Stimulated activated CD4-positive, alpha-beta T cell treated with anti-CD3 and anti-CD28 coated beads, Interleukin-15, amount 100 ng/mL, for 24 hours (primary cell): ENCODE measurements around the gene TJP3.

Experiments used
- DNase-seq: peaks from one replicate; pipeline ENCODE4 v3.0.0-alpha.2; 2020

The TJP3 gene

DNA sequence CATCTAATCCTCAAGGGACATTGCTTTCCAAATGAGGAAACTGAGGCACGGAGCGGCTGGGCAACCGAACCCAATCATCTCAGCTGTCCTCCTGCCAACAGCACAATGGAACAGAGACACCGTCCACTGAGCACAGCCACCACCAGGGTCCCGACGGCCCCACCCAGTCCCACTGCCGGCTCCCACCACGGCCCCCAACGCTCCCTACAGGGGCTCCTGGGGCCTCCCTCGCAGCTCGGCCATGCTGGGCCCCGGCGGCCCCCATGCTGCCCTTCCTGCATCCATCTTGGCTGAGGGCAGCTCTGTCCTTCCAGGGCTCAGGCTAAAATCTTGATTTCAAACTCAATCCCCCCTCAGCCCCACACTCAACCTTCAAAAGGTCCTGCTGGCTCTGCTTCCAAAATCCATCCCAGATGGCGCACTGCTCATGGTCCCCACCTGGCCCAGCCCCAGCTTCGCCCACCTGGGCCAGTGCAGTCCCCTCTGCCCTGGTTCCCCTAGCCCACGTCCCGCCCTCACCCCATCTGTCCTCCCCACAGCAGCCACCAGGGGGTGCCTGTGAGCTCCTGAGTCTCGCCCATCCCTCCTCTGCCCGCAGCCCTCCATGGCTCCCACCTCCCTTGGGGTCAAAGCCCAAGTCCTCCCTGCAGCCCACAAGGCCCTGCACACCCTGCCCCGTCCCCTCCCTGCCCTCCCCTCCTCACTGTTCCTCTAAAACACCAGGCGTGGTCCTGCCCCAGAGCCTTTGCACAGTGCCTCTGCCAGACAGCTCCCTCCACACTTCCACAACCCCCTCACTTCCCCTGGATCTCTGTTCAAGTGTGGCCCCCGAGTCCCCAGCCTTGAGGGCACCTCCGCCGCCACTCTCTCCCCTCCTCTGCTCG, 15.8 kb upstream of the TJP3 start:
- peak; percentile 65 for DNase-seq

DNA sequence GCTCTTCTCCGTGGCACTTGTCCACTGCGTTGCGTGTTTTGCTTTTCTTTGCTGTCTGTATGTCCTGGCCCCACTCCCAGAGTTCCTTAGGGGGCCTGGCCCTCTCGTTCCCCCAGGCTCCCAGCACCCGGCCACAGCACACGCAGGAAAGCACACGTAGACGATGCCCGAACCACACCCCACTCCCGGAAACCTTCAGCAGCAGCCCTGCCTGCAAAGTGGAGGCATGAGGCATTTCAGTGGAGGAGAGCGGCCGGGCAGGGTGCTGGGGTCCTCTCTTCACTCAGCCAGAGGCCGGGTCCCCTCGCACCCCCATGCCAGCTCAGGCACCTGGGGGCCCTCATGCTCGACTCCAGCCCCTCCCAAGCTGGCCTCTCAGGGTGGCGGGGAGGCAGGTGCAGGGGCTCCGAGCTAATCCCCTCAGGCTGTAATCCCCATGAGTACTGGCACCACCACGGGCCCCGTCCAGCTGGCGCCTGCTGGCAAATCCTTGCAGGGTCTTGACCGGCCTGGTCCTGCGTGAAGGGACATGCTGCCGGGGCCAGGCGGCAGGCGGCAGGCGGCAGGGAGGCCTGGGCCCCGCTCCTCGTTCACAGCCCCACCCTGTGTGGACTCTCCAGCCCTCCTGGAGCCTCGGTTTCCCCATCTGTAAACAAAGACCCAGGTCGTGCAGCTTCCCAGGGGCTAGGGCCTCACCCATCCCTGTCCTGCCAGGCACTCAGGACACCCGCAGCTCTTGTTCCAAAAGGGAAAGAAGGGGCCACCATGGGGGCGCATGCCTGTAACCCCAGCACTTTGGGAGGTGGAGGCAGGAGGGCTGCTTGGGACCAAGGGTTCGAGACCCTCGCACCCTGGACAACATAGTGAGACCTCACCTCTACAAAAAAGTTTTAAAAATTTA, 14.9 kb upstream of the TJP3 start:
- no peak for DNase-seq

DNA sequence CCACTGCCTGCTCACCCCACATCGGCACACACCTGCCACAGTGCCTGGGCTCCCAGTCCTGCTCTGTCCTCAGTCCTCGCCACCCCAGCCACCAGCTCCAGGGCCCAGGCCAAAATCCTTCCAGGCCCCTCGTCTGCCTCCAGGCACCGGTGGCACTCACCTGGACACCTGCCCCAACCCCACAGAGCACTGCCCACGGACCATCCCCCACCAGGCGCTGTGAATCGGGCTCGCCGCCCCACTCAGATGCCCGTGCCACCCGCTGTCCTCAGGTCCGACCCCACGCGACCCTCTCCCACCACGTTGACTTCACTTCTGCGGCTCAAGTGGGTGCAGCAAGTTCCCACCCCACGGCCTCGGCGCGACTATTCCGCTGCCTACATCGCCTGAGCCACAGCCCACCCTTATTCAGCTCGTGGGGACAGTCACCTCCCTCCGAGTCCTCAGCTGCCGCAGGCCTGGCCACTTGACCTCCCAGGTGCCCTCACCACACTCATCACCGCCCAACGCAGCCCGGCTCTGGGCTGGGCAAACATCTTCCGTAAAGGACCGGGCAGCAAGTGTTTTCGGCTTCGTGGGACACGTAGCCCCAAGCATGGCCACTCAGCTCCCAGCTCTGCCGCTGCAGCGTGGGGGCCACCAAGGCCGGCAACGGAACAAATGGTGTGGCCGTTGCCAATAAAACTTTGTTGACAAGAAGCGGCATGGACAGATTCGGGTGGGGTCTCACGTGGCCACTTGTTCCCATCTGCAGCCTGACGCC, 13.6 kb upstream of the TJP3 start:
- no peak for DNase-seq

DNA sequence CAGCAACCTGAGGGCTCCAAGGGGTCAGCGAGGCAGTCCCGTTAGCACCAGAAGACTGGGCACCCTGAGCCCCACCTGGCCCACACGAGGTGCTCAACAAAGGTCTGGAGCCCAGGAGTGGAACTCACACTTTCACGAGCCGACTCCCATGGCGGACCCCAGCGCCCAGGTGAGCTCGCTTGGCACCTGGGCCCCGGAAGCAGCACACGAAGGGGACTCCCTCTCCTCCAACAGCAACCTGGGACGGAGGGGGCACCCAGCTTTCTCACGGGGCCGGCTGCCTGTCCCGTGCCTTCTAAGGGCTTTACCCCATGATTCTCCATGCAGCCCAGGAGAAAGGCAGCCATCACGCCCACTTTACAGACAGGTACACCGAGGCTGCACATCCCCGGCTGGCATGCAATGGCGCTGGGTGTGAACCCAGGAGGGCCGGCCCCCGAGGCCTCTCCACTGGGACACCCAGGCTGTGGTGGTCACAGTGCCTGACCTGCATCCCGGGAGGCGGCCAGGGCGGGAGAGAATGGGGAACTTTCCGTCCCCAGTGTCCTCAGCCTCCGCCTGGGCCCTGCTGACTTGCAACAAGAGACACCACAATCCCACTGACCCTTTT, 13.0 kb upstream of the TJP3 start:
- no peak for DNase-seq

DNA sequence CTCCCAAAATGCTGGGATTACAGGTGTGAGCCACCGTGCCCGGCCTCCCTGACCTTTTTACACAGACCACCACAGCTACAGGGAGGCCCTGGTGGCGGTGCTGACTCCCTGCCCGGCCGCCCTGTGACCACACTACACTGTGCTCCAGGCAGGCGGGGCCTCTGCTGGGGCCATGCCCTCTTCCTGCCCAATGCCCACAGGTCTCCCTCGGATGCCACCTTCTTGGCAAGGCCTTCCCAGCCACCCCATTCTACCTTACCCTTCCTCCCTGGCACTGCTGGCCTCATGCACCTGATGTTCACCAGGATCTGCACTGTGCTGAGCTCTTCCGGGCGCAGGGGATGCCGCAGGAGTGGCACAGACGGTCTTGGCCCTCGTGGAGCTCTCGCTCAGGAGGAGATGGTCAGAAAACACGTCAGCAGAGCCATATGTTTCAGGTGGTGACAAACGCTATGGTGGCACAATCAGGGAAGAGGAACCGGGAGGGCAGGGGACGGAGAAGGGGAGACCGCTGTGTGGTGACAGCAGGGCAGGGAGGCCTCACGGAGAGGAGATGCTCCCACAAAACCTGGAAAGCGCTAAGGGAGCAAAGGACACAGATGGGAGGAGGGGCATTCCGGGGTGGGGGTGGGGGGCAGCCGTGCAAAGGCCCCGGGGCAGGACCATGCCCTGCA, 12.1 kb upstream of the TJP3 start:
- no peak for DNase-seq

DNA sequence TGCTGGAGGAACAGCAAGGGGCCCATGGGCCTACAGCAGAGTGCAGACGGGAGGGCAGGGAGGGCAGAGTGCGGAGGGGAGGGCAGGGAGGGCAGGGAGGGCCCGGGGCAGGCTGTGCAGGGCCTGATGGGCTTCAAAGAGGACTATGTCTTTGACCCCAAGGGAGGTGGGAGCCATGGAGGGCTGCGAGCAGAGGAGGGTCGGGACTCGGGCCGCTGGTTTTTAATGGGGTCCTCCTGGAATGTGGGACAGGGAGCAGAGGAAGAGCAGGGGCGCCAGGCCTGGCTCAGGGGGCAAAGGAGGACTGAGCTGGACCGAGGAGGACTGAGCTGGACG, 11.6 kb upstream of the TJP3 start:
- DNase-seq: no peak

DNA sequence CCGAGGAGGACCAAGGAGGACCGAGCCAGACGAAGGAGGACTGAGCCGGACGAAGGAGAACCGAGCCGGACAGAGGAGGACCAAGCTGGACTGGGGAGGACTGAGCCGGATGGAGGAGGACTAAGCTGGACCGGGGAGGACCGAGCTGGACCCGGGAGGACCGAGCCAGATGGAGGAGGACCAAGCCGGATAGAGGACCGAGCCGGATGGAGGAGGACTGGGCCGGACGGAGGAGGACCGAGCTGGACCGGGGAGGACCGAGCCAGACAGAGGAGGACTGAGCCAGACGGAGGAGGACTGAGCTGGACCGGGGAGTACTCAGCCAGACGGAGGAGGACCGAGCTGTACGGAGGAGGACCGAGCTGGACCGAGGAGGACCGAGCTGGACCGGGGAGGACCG, 11.1 kb upstream of the TJP3 start:
- DNase-seq: no peak

DNA sequence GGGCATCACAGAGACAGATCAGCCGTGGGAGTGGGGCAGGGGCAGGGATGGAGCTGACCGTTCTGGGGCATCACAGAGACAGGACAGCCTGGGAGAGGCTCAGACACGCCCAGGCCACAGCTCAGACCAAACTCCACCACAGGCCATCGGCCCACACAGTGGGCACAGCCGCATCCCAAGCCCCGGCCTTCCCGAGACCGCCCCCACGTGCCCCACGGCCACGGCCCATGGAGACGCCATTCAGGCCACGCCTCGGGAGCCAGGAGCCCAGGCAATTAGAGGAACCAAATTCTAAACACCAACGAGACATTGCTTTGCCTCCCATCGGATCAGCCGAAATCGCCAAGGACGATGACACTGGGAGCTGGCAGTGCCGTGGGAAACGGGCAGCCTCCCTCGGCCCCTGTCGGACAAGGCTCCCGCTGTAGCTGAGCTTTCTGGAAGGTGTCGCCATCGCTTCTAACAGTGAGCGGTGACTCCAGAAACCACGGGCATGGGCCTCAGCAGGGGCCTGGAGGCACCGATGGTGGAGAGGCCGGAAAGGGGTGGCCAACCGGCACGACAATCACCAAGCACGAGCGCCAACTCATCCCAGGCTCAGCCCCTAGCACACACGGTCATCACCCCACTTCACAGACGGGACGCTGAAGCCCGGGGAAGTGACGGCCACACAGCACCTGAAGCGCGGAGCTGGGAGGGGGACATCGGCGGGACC, 10.4 kb upstream of the TJP3 start:
- DNase-seq: no peak

DNA sequence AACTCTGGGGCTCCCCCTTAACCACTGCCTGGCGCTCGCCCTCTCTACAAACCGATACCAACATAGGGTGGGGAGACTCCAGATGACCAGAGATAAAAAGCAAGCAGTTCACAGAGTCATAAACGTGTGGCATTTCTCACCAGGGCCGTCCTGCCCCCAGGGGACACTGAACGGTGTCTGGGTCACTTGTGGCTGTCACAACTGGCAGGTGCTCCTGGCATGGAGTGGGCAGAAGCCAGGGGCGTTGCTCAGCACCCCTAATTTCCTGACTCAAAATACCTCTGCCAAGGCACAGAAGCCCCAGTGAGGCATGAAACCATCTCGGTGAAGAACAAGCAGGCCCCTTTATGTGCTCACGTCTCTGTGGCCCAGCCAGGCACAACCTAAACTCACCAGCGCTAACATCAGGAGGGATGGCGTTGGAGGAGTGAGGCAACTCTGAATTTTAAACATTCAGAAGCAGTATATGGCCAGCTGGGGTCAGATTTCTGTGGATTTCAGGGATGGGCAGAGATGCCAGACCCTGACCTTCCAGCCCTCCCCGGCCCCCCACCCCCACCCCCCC, 9.7 kb upstream of the TJP3 start:
- no peak for DNase-seq

DNA sequence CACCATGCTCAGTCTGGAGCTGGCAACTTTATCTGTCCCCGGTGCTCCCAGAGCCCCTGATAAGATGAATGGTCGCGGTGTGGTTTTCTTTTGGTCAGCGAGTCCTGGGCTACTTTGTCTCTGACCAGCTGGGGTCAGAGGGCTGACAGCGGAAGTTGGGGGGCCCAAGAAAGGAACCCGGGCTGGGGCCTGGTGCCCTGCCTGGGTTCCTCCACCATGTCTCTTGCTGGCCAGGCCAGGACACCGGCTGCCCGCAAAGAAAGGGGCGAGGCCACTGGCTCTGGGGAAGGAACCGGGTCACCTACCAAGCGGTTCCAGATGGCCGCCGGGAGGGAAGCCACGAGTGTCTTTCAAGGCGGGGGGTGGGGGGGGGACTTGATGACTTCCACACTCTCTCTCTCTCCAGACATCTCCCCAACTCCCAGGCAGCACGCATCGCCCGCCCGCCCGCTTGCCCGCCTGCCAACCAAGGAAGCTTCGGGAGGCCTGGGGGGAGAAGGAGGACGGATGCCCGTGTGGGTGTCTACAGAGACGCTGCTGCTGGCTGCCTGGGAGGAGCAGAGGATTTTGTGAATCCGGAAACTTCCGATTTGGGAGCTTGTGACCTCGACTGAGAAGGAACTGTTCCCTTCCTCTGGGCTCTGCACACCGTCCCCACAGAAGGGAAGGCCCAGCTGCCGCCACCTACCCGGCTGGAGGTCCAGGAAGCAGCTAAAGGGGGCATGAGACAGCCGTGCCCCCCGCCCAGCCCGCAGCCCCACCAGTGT, 9.0 kb upstream of the TJP3 start:
- DNase-seq: peak; percentile 55

DNA sequence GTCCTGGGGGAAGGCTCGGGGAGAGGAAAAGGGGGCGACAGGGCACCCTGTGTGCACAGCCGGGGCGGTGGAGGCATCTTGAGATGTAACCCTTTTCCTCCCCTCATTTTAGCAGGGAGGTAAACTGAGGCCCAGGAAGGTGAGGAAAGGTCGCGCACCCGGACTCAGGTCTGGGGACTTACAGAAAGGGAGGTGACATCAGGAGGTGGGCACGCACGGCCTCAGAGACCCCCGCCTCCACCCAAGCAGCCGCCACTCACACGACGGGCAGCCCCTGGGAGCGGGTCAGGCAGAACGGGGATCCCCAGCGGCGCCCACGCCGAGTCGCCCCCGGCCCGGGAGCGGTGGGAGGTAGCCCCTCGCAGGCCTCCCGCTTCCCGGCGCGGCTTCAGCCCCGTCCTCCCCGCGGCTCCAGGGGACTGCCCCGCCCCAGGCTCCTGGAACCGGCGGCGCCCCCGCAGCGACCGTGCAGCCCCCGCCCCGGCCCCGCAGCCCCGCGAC, 8.4 kb upstream of the TJP3 start:
- no peak for DNase-seq

DNA sequence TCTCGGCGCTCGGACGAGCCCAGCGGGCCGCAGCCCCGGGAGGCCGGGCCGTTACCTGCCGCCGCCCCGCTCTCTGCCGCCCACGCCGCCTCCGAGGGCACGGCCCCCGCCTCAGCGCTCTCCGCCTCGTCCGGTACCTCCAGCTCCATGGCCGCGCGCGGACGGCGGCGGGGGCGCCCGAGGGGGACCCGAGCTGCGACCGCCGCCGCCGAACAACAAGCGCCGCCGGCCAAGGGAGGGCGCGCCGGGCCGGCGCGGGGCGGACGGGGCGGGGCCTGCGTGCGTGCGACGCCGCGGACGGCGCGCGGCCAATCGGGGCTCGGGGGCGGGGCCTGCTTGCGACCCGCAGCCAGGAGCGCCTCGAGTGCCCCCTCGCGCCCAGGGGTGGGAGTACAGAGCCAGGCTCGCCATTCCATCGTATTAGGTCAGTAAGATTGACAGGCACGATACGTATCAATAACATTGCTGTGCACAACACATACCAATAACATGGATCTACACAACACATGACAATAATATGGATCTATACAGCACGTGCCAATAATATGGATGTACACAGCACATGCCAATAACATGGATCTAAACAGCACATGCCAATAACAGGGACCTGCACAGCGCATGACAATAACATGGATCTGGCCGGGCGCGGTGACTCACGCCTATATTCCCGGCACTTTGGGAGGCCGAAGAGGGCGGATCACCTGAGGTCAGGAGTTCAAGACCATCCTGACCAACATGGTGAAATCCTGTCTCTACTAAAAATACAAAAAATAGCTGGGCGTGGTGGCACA, 7.7 kb upstream of the TJP3 start, which contains the start of gene PIP5K1C:
PIP5K1C (minus strand) TSS at position 227 of the 791 bp plus-strand sequence; CDS start at position 149, 78 bp downstream.
- peak; percentile 95 for DNase-seq

DNA sequence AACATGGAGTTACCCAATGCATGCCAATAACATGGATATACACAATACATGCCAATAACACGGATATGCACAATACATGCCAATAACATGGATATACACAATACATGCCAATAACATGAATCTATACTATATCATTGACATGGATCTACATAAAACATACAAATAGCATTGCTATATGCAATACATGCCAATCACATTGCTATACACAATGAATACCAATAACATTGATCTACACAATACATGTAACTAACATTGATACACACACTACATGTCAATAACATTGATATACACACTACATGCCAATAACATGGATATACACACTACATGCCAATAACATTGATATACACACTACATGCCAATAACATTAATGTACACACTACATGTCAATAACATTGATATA, 7.0 kb upstream of the TJP3 start:
- no peak for DNase-seq

DNA sequence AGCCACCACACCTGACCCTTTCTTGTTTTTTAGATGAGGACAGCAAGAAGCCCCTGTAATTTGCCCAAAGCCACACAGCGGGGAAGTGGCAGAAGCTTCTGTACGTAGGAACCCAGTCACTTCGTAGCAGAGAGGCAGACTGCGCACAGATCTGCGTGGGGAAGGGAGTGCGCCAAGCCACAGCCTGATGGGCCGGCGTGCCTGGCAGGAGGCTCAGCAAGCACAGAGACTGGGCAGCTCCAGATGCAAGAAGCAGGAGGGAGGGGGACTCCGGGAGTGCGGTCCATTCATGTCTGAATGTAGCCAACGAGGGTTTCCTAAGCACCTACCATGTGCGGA, 347 bp upstream of the TJP3 start:
- DNase-seq: no peak

DNA sequence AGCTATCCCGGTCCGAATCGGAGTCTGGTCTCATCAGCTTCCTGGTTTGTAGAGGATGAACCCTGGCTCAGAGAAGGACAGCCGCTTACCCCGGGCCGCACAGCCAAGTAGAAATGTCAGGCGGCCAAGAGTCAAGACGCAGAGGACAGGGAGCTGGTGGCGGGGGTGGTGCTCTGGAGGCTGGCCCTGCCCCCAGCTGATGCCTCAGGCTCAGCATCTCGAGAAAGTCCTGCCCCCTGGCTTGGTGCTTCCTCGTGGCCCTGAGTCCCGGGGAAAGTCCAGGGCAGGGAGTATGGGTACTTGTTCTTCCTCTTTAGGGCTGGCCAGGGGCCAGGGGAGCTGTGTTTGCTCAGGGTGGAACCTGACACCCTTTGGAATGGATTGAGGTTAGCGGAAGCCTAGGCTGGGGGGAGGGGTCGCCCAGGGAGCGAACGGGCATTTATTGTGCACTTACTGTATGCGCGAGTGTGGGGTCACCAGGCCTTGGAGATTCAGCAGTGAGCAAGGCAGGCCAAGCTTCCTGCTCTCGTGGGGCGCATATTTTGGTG, 2.2 kb downstream of the TJP3 start:
- no peak for DNase-seq

DNA sequence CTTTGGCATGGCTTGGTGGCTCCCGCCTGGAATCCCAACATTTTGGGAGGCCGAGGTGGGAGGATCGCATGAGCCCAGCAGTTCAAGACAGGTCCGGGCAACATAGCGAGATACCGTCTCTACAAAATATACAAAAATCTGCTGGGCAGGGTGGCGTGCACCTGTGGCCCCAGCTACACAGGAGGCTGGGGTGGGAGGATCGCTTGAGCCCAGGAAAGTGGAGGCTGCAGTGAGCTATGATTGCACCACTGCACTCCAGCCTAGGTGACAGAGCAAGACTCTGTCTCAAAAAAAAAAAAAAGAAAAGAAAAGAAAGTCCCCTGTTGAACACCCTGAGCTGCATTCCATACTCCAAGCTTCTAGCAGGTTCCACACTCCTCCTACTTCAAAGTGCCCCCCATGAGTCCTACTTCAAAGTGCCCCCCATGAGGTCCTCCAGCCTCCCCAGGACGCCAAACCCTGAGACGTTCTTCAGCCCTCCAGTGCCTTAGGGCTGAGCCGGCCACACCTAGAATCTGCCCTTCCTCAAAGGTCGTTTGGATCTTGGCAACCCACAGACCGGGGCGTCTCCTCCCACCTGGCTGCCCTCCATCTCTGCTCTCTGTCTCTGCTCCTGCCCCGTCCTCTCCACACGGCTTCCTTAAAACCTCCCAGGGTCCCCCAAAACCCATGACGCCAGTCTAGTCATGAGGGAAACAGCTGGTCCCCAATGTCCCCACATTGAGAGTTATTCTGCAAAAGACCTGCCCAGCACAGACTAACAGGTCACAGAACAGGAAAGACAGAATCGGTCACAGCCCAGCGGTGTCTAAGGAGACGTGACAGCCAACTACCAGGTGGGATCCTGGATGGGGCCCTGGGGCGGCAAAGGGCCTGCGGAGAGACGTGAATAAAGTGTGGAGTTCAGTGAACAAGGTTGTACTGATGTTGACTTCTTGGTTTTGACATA, 4.8 kb downstream of the TJP3 start:
- no peak for DNase-seq

DNA sequence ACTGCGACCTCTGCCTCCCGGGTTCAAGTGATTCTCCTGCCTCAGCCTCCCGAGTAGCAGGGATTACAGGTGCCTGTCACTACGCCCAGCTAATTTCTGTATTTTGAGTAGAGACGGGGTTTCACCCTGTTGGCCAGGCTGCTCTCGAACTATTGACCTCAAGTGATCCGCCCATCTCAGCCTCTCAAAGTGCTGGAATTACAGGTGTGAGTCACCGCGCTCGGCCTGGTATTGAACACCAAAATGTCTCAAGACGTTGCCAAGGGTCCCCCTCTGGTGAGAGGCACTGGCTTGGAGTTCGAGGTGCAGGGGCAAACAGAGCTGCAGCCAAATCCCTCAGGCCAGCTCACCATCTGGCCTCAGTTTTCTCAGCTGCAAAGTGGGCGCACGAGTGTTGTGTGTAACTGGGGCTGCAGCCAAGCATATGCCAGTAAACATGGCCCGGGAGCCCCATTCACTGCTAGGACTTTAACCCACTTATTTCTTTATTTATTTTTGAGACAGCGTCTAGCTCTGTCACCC, 8.0 kb downstream of the TJP3 start:
- no peak for DNase-seq

DNA sequence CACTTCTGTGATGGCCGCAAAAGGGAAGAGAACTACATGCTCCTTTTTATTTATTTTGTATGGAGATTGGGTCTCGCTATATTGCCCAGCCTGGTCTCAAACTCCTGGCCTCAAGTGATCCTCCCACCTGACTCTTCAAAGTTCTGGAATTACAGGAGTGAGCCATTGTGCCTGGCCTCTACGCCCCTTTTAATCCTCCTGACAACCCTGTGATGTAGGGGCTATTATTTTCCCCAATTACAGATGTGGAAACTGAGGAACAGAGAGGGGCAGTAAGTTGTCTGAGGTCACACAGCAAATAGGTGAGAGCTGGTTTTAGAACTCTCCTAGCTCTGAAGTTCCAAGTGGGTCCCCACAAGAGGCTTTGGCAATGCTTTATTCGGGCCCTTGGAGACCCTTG, 11.7 kb downstream of the TJP3 start:
- DNase-seq: no peak
